Adrenal gland (tissue), 5 donors: ENCODE data around the gene FAM50B.

Experiments
- CTCF ChIP-seq, 6 experiments: fragments of 450-650 bp in 4 of 6; fragments of 200-600 bp in 2 of 6; sonication (generic) in 1 of 6; IDR thresholded peaks; 1 replicate in 5 of 6; 2 replicates in 1 of 6; pipeline versions ENCODE4 v1.5.1 to v1.8.0; 2016 to 2021; ENCODE audit warnings: antibody characterized with exemption in 6 of 6, mild to moderate bottlenecking in 2 of 6, moderate library complexity in 1 of 6
- POLR2A ChIP-seq, 2 donors: fragments of 450-650 bp; IDR thresholded peaks; one replicate each; pipeline ENCODE4 v1.6.1; 2017; ENCODE audit warnings: antibody characterized with exemption in 2 of 2, mild to moderate bottlenecking in 2 of 2, moderate library complexity in 1 of 2
- donor health status: DM: no; HTN: no; CAD: no.

GRCh38 chr6:3870528-3870925 is 21.4 kb downstream of the FAM50B start:
- TF ChIP-seq POLR2A (IDR thresholded peaks at IDR 0.05) (no peak), CTCF (IDR thresholded peaks at IDR 0.05) (no peak)
